Loucy (cell line): Measurements from ENCODE around the gene TBX18.

Source experiments
- H2AFZ ChIP-seq: fragments of 200-600 bp; sonication (generic); 2 replicates; pipeline ENCODE4 v1.6.0; 2016; ENCODE audit warnings: antibody characterized with exemption, mild to moderate bottlenecking, low read length, moderate library complexity
- H3F3A ChIP-seq: fragments of 200-600 bp; 2 replicates; pipeline ENCODE4 v1.6.0; 2016; ENCODE audit warnings: antibody characterized with exemption, low read depth, mild to moderate bottlenecking
- H3K27me3 ChIP-seq: fragments of 200-600 bp; sonication (generic); 2 replicates; pipeline ENCODE4 v1.6.1; 2014; ENCODE audit warnings: low read length, mild to moderate bottlenecking; ENCODE audit not compliant: insufficient read depth, poor library complexity, severe bottlenecking
- H3K36me3 ChIP-seq: fragments of 200-600 bp; sonication (generic); 2 replicates; pipeline ENCODE4 v1.6.1; 2016; ENCODE audit warnings: low read length; ENCODE audit not compliant: insufficient read depth
- H3K4me1 ChIP-seq: fragments of 200-600 bp; sonication (generic); 2 replicates; pipeline ENCODE4 v1.5.1; 2014; ENCODE audit warnings: low read length, mild to moderate bottlenecking; ENCODE audit not compliant: insufficient read depth, poor library complexity, severe bottlenecking
- H3K4me2 ChIP-seq: fragments of 200-600 bp; sonication (generic); 2 replicates; pipeline ENCODE4 v1.6.0; 2014; ENCODE audit warnings: antibody characterized with exemption, low read length, low read depth, mild to moderate bottlenecking; ENCODE audit not compliant: poor library complexity, severe bottlenecking
- H3K4me3 ChIP-seq: fragments of 200-600 bp; sonication (generic); 2 replicates; pipeline ENCODE4 v1.5.1; 2014; ENCODE audit warnings: low read length, mild to moderate bottlenecking, mixed read lengths; ENCODE audit not compliant: poor library complexity, severe bottlenecking
- H3K79me2 ChIP-seq: fragments of 200-600 bp; sonication (generic); 2 replicates; pipeline ENCODE4 v1.6.1; 2014; ENCODE audit warnings: low read length; ENCODE audit not compliant: insufficient read depth
- H3K9ac ChIP-seq: fragments of 200-600 bp; sonication (generic); 2 replicates; pipeline ENCODE4 v1.6.0; 2014; ENCODE audit warnings: mild to moderate bottlenecking, low read depth, low read length, moderate library complexity; ENCODE audit not compliant: poor library complexity, severe bottlenecking
- H3K9me2 ChIP-seq: fragments of 200-600 bp; sonication (generic); replicated peaks from 2 replicates; pipeline ENCODE4 v1.6.1; 2016; ENCODE audit warnings: low read depth, low read length, mixed read lengths
- H3K9me3 ChIP-seq: fragments of 200-600 bp; sonication (generic); 2 replicates; pipeline ENCODE4 v1.6.1; 2014; ENCODE audit warnings: mild to moderate bottlenecking, antibody characterized with exemption, low read length, low read depth; ENCODE audit not compliant: insufficient read depth
- H4K20me1 ChIP-seq: fragments of 200-600 bp; sonication (generic); 2 replicates; pipeline ENCODE4 v1.6.0; 2014; ENCODE audit warnings: antibody characterized with exemption, low read length, mild to moderate bottlenecking; ENCODE audit not compliant: insufficient read depth, poor library complexity, severe bottlenecking
- EZH2phosphoT487 ChIP-seq: fragments of 200-600 bp; IDR thresholded peaks from 2 replicates; pipeline ENCODE4 v1.6.1; 2018; ENCODE audit warnings: antibody characterized with exemption, mild to moderate bottlenecking, moderate library complexity, borderline replicate concordance
- TF ChIP-seq, protein P1 (sequence below): fragments of 200-600 bp; sonication (generic); conservative IDR thresholded peaks from 2 replicates; pipeline ENCODE4 v1.5.1; 2014; ENCODE audit warnings: mild to moderate bottlenecking, antibody characterized with exemption, low read length

Gene TBX18

DNA sequence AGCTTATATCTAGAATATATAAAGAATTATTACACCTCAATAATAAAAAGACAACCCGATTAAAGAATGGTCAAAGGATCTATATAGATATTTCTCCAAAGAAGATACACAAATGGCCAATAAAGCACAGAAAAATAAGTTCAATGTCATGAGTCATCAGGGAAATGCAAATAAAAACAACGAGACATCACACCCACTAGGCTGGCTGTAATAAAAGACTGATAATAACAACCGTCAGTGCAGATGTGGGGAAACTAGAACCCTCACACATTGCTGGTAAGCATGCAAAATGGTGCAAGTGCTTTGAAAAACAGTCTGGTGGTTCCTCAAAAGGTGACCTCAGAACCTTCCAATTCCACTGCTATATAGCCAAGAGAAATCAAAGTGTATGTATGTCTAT lies 33.0 kb downstream of the TBX18 start:
- H4K20me1 ChIP-seq, result no peaks in the 10 kb centered on the region
- no peaks in the 10 kb centered on the region for H3K27me3 ChIP-seq
- no peak for TF ChIP-seq EZH2phosphoT487
- TF ChIP-seq, protein P1, sequence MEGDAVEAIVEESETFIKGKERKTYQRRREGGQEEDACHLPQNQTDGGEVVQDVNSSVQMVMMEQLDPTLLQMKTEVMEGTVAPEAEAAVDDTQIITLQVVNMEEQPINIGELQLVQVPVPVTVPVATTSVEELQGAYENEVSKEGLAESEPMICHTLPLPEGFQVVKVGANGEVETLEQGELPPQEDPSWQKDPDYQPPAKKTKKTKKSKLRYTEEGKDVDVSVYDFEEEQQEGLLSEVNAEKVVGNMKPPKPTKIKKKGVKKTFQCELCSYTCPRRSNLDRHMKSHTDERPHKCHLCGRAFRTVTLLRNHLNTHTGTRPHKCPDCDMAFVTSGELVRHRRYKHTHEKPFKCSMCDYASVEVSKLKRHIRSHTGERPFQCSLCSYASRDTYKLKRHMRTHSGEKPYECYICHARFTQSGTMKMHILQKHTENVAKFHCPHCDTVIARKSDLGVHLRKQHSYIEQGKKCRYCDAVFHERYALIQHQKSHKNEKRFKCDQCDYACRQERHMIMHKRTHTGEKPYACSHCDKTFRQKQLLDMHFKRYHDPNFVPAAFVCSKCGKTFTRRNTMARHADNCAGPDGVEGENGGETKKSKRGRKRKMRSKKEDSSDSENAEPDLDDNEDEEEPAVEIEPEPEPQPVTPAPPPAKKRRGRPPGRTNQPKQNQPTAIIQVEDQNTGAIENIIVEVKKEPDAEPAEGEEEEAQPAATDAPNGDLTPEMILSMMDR, result no peak
- no peak overlapping the region for H3K4me3 ChIP-seq
- no peaks in the 10 kb centered on the region for H3F3A ChIP-seq
- H3K4me1 ChIP-seq, result no peaks in the 10 kb centered on the region
- H3K9ac ChIP-seq, result no peak overlapping the region
- no peaks in the 10 kb centered on the region for H3K9me2 ChIP-seq
- no peaks in the 10 kb centered on the region for H3K79me2 ChIP-seq
- H3K36me3 ChIP-seq, result no peaks in the 10 kb centered on the region
- no peak overlapping the region for H3K4me2 ChIP-seq
- no peak overlapping the region for H2AFZ ChIP-seq
- H3K9me3 ChIP-seq, result no peaks in the 10 kb centered on the region

DNA sequence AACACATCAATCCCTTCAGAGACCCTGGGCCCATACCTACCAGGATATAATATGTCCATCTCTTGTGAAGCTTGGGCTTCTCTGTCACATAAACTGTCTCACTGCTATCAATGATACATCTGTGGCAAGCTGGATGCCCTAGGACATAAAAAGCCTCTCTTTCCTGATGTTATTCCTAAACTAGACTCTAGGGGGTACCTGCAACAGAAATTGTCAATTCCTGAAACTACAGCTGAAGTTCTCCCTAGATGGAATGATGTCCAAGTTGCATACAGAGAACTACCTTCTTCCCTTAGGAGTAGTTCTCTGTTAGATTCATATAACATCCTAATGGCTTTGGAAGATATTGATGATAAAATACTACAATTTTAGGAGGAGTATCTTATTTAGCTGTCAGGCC lies 35.8 kb downstream of the TBX18 start:
- Histone ChIP-seq H3K9ac (no peak overlapping the region), H3K4me1 (no peaks in the 10 kb centered on the region), H3K4me3 (no peak overlapping the region), H2AFZ (no peak overlapping the region), H3K36me3 (no peaks in the 10 kb centered on the region), H3K9me3 (no peaks in the 10 kb centered on the region), H3F3A (no peaks in the 10 kb centered on the region), H3K79me2 (no peaks in the 10 kb centered on the region), H3K4me2 (no peak overlapping the region), H3K9me2 (no peaks in the 10 kb centered on the region), H4K20me1 (no peaks in the 10 kb centered on the region), H3K27me3 (no peaks in the 10 kb centered on the region)
- TF ChIP-seq, protein P1, result peak; percentile 57
- TF ChIP-seq EZH2phosphoT487, result no peak

DNA sequence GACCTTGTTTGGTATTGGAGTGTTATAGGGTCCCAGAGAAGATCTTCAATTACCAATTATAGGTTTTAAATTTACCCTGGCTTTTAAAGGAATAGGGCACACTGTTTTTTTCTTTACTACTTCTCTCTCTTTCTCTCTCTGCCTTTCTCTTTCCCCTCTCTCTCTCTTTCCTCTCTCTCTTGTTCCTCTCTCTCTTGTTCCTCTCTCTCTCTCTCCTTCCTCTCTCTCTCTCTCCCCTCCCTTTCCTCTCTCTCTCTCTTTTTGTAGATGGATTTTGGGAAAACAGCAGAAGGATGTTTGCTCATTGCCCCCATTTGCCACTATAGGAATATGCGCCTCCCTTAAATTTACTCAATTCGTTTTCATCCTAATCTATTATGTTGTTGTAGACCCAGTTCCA lies 45.2 kb downstream of the TBX18 start:
- Histone ChIP-seq H3K9me3 (no peaks in the 10 kb centered on the region), H4K20me1 (no peaks in the 10 kb centered on the region), H3K9ac (no peak overlapping the region), H3K4me3 (no peak overlapping the region), H3K4me1 (no peaks in the 10 kb centered on the region), H3K4me2 (no peak overlapping the region), H3K79me2 (no peaks in the 10 kb centered on the region), H2AFZ (no peak overlapping the region), H3F3A (no peaks in the 10 kb centered on the region), H3K36me3 (no peaks in the 10 kb centered on the region), H3K9me2 (no peaks in the 10 kb centered on the region), H3K27me3 (no peaks in the 10 kb centered on the region)
- no peak for TF ChIP-seq EZH2phosphoT487
- TF ChIP-seq, protein P1, result no peak
